SJCRH30 (cell line): ENCODE results near the gene TLR9. TPM values are rescaled to one million over a fixed set of nuclear protein-coding genes. Genes with fewer than 3 reads are reported as not detected.
"Not testable (repeated sequence)": the region's sequence is repeated elsewhere in the genome, so short reads cannot be mapped to it uniquely, and the experiment has no call there.

ENCODE experiments used
- DNase-seq, 2 experiments: peaks; one replicate each; pipeline ENCODE4 v3.0.0-alpha.2; 2015 to 2020
- H3K27ac ChIP-seq: fragments of 250-450 bp; sonication (Bioruptor Pico); 2 replicates; pipeline ENCODE4 v1.5.1; 2020; ENCODE audit warnings: mild to moderate bottlenecking, moderate library complexity
- H3K27me3 ChIP-seq: fragments of 250-450 bp; sonication (Bioruptor Pico); 2 replicates; pipeline ENCODE4 v1.5.1; 2020; ENCODE audit warnings: mild to moderate bottlenecking, moderate library complexity
- H3K36me3 ChIP-seq: fragments of 250-450 bp; sonication (Bioruptor Pico); 2 replicates; pipeline ENCODE4 v1.5.1; 2020; ENCODE audit warnings: mild to moderate bottlenecking, moderate library complexity
- H3K4me1 ChIP-seq: fragments of 250-450 bp; sonication (Bioruptor Pico); 2 replicates; pipeline ENCODE4 v1.5.1; 2020; ENCODE audit warnings: mild to moderate bottlenecking, moderate library complexity
- H3K4me3 ChIP-seq: fragments of 250-450 bp; sonication (Bioruptor Pico); 2 replicates; pipeline ENCODE4 v1.5.1; 2020; ENCODE audit warnings: mild to moderate bottlenecking, moderate library complexity
- H3K9me3 ChIP-seq: fragments of 250-450 bp; sonication (Bioruptor Pico); replicated peaks from 2 replicates; pipeline ENCODE4 v1.5.1; 2020; ENCODE audit warnings: mild to moderate bottlenecking, moderate library complexity
- total RNA-seq: library from RNA; depleted of rRNA; stranded (reverse); fragments of >200 nt; shearing (Covaris generic); gene quantifications from 2 replicates; pipeline ENCODE4 v1.2.3, GENCODE V29; 2014; rRNA removed

Gene TLR9, protein sequence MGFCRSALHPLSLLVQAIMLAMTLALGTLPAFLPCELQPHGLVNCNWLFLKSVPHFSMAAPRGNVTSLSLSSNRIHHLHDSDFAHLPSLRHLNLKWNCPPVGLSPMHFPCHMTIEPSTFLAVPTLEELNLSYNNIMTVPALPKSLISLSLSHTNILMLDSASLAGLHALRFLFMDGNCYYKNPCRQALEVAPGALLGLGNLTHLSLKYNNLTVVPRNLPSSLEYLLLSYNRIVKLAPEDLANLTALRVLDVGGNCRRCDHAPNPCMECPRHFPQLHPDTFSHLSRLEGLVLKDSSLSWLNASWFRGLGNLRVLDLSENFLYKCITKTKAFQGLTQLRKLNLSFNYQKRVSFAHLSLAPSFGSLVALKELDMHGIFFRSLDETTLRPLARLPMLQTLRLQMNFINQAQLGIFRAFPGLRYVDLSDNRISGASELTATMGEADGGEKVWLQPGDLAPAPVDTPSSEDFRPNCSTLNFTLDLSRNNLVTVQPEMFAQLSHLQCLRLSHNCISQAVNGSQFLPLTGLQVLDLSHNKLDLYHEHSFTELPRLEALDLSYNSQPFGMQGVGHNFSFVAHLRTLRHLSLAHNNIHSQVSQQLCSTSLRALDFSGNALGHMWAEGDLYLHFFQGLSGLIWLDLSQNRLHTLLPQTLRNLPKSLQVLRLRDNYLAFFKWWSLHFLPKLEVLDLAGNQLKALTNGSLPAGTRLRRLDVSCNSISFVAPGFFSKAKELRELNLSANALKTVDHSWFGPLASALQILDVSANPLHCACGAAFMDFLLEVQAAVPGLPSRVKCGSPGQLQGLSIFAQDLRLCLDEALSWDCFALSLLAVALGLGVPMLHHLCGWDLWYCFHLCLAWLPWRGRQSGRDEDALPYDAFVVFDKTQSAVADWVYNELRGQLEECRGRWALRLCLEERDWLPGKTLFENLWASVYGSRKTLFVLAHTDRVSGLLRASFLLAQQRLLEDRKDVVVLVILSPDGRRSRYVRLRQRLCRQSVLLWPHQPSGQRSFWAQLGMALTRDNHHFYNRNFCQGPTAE
- total RNA-seq, result not detected in 2 replicates

DNA sequence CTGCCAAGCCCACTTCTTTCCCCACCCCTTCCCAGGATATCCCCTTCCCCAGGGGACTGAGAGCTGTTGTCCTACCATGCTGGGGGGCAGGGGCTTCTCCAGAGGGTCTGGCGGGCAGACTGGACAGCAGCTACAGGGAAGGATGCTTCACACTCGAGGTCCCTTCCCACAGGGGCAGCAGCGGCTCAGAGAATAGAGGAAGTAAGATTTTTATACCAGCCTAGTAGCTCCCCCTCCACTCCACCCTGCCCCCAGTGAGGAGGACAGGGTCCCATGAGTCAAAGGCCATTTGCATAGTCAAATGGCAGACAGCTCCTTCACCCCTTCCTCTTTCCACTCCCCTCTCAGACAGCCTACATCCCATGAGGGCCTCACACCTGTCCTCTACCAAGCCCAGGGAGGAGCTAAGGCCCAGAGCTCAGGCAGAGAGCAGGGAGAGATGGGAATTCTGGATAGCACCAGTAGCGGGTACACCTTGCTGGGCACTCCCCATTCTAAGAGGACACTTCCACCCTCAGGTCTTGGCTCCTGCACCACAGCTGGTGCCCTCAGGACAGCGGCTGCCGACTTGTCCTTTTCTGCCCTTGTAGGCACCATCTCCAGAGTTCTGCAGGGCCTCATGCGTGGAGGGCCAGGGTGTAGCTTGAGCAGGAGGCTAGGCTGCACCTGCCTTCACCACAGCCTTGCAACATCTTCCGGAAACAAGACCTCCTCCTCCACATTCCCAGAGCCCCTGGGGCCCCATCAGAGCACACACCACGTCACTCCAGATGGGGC, at the start of gene TLR9:
TSS of gene TLR9 (minus strand) at position 194 of the 777 bp plus-strand sequence. CDS start at position 78, 116 bp downstream.
- no peaks in the 10 kb centered on the region for H3K9me3 ChIP-seq
- no peaks in the 10 kb centered on the region for H3K36me3 ChIP-seq

DNA sequence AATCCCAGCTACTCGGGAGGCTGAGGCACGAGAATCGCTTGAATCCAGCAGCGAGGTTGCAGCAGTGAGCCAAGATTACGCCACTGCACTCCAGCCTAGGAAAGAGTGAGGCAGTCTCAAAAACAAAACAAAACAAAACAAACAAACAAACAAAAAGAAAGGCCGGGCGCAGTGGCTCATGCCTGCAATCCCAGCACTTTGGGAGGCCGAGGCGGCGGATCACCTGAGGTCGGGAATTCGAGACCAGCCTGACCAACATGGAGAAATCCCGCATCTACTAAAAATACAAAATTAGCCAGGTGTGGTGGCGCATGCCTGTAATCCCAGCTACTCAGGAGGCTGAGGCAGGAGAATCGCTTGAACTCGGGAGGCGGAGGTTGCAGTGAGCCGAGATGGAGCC, 49.3 kb upstream of the TLR9 start:
- not testable (repeated sequence) for H3K4me3 ChIP-seq, H3K9me3 ChIP-seq, H3K4me1 ChIP-seq, H3K27ac ChIP-seq, DNase-seq, H3K27me3 ChIP-seq
- peaks cover 40% of the 10 kb centered on the region for H3K36me3 ChIP-seq

More for the DNA sequence above, at the start of gene TLR9:
- DNase-seq, result no peak
- H3K4me3 ChIP-seq, result no peak within 1 kb of the TSS
- peaks cover 5% of the 10 kb centered on the region; the same call in 1 of the 2 replicates for H3K4me1 ChIP-seq
- no peak within 1 kb of the TSS for H3K27ac ChIP-seq
- no peaks in the 10 kb centered on the region for H3K27me3 ChIP-seq

DNA sequence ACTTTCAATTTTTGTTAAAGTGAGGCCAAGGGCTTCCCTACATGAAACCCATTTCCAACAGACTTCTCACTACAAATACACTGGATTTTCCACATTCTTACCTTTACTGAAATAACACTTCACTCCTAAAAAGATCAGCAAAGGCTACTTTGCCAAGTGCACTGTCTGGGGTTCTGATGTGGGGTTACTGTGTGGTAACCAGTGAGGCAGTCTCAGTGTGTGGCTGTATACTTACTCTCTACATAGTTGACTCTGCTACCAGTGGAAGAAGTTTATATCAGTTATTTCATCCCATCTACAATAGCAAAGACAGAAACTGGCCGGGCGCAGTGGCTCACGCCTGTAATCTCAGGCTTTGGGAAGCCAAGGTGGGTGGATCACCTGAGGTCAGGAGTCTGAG, 47.4 kb upstream of the TLR9 start:
- Histone ChIP-seq H3K27me3 (no peaks in the 10 kb centered on the region), H3K27ac (no peak overlapping the region), H3K36me3 (peaks cover 59% of the 10 kb centered on the region), H3K4me1 (no peaks in the 10 kb centered on the region), H3K4me3 (no peak overlapping the region), H3K9me3 (no peaks in the 10 kb centered on the region)
- DNase-seq, result no peak

DNA sequence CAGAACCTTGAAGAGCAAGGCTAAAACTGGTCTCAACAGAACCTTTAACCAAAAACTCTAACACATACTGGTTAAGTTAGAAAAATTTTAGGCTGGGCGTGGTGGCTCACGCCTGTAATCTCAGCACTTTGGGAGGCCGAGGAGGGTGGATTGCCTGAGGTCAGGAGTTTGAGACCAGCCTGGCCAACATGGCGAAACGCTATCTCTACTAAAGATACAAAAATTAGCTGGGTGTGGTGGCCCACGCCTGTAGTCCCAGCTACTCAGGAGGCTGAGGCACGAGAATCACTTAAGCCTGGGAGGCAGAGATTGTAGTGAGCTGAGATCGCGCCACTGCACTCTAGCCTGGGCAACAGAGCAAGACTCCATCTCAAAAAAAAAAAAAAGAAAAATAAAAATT, 46.7 kb upstream of the TLR9 start:
- H3K4me1 ChIP-seq, DNase-seq, H3K4me3 ChIP-seq, H3K27ac ChIP-seq, H3K27me3 ChIP-seq, H3K9me3 ChIP-seq: not testable (repeated sequence)
- H3K36me3 ChIP-seq, result peaks cover 66% of the 10 kb centered on the region

DNA sequence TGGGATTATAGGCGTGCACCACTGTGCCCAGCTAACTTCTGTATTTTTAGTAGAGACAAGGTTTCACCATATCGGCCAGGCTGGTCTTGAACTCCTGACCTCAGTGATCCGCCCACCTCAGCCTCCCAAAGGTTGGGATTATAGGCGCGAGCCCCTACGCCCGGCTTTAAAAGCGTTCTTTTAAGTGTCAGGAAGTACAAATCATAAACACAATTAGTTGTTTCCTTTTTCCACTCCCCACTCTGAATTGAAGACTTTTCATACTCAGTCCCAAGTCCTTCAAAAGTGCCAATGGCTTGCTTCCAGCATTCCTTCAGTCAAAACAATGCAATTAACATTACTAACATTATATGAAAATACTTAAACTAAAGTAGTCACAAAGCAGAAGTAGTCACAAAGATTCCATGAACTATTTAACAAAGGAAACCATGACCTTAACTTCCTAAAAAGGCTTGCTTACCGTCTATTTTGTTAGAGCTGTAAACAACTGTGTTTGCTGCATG, 44.9 kb upstream of the TLR9 start:
- no peak for DNase-seq
- Histone ChIP-seq H3K27me3 (no peaks in the 10 kb centered on the region), H3K4me3 (no peak overlapping the region), H3K36me3 (peaks cover 84% of the 10 kb centered on the region), H3K9me3 (no peaks in the 10 kb centered on the region), H3K27ac (no peak overlapping the region), H3K4me1 (no peaks in the 10 kb centered on the region)

DNA sequence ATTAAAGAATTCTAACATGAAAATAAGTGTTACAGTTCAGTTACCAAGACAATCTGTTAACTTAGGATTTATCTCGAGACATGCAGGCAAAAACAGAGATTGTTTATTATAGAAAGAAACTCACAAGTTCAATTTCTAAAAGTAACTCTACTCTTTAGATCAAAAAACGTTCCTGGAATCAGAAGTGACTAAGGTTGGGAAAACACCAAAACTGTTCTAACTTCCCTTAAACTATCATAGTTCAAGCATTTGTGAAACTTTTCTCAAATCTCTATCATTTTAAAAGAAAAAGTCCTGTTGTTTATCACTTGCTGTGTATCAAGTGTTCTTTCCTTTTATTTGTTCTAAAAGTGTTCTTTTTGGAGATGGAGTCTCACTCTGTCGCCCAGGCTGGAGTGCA, 44.3 kb upstream of the TLR9 start:
- no peak overlapping the region for H3K27ac ChIP-seq
- H3K4me3 ChIP-seq, result no peak overlapping the region
- H3K27me3 ChIP-seq, result no peaks in the 10 kb centered on the region
- H3K4me1 ChIP-seq, result no peaks in the 10 kb centered on the region
- no peaks in the 10 kb centered on the region for H3K9me3 ChIP-seq
- DNase-seq, result no peak
- peaks cover 85% of the 10 kb centered on the region for H3K36me3 ChIP-seq

DNA sequence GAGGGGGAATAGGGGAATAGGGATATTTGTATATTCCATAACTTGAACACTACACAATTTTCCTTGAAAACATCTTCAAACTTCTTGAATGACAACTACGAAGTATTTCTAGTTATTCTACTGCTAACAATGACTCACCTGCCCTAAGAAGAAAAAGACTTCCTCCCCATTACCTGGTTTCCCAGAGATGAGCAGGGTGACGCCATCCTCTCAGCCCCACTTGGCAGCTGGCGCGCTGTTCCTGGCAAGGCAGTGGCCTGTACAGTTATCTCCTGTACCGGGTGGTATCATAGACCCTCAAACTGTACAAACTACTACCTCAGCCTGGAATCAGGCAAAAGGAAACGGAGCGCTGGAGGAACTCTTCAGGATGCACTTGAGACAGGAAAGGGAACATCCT, 42.6 kb upstream of the TLR9 start:
- no peaks in the 10 kb centered on the region for H3K9me3 ChIP-seq
- H3K36me3 ChIP-seq, result peaks cover 89% of the 10 kb centered on the region
- no peaks in the 10 kb centered on the region for H3K4me1 ChIP-seq
- H3K27ac ChIP-seq, result no peak overlapping the region
- no peaks in the 10 kb centered on the region for H3K27me3 ChIP-seq
- DNase-seq, result no peak
- no peak overlapping the region for H3K4me3 ChIP-seq

DNA sequence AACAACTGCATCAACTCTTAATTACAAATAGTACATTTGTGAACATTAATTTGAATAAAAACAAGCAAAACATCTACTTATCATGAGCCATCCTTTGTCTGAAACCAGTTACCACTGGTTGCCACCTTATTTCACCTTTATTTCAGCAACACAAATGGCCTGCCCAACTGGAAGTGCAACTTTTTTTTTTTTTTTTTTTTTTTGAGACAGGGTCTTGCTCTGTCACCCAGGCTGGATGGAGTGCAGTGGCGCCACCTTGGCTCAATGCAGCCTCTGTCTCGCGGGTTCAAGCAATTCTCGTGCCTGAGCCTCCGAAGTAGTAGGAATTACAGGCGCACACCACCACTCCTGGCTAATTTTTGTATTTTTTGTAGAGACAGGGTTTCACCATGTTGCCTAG, 39.9 kb upstream of the TLR9 start:
- no peak overlapping the region for H3K4me3 ChIP-seq
- no peaks in the 10 kb centered on the region for H3K4me1 ChIP-seq
- H3K9me3 ChIP-seq, result no peaks in the 10 kb centered on the region
- DNase-seq, result no peak
- H3K27me3 ChIP-seq, result no peaks in the 10 kb centered on the region
- peaks cover 95% of the 10 kb centered on the region for H3K36me3 ChIP-seq
- H3K27ac ChIP-seq, result no peak overlapping the region

DNA sequence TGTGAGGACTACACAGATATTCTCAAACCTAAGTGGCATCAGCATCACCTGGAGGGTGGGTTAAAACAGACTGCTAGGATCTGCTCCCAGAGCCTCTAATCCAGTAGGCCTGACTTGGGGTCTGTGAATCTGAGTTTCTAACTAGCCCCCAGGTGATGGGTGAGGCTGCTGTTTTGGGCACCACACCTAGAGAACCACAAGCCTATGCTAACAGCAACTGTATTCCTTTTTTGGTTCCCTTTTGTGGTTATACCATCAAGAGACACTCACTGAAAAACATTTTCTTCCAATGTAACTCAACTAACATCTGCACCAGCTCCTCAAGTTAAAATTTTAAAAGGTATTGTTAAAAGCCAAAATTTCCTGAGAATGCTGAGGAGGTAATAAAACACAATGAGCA, 37.0 kb upstream of the TLR9 start:
- no peaks in the 10 kb centered on the region for H3K27me3 ChIP-seq
- no peak overlapping the region for H3K27ac ChIP-seq
- DNase-seq, result no peak
- no peak overlapping the region for H3K4me3 ChIP-seq
- H3K9me3 ChIP-seq, result no peaks in the 10 kb centered on the region
- H3K4me1 ChIP-seq, result no peaks in the 10 kb centered on the region
- peaks cover 96% of the 10 kb centered on the region for H3K36me3 ChIP-seq

DNA sequence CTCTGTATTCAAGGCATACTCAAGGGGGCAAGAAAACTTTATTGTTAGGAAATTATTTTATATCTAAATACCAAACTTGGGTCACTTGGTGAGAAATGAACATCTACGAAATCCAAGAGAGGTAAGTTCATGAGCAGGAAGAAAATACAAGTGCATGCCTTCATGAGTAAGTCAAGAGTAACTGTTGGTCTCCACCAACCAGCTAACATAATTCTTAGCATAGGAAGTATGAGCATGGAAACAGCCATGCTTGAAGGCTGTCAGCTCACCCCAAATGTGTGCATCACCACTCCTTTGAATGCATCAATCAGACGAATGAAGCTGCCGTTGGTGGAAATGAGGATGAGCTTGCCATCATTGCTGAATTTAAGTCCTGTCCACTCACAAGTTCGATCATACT, 34.0 kb upstream of the TLR9 start:
- Histone ChIP-seq H3K27ac (no peak overlapping the region), H3K27me3 (no peaks in the 10 kb centered on the region), H3K4me3 (no peak overlapping the region), H3K4me1 (no peaks in the 10 kb centered on the region), H3K36me3 (peaks cover 93% of the 10 kb centered on the region), H3K9me3 (no peaks in the 10 kb centered on the region)
- no peak for DNase-seq

DNA sequence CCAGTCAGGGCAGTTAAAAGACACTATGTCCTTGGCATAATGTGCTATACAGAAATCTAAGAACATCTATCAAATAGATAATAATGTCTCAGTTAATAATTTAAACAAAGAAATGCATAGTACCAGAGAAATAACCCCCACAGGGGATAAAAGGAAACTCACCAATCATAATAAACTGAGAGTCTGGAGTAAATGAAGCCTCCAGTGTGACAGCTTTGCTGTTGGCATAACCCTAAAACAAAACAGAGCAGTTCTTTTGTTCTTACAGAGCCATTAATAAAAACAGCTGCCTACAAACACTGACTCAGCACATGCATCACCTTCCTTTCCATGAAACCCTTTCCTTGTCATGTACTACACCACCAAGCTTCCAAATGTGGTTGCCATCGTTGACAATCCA, 33.6 kb upstream of the TLR9 start:
- Histone ChIP-seq H3K4me1 (no peaks in the 10 kb centered on the region), H3K27ac (no peak overlapping the region), H3K4me3 (no peak overlapping the region), H3K27me3 (no peaks in the 10 kb centered on the region), H3K36me3 (peaks cover 92% of the 10 kb centered on the region), H3K9me3 (no peaks in the 10 kb centered on the region)
- no peak for DNase-seq

DNA sequence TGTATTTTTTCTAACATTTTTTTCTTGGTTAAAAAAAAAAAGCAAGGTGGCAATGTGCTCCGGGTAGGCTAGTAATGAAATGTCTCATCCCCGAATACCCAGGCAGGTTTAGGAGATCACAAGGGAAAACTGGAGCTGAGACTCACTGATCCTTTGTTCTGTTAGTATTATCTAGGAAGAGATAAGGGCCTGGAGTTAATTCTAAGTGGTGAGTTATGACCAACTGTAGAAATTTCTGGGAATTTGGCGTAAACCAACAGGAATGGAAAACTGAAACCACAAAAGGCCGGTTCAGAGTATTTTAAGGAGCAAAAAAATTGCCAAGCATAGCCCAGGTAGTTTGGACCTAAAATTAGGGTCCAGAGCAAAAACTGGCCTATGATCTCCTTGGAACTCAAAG, 32.5 kb upstream of the TLR9 start:
- H3K4me1 ChIP-seq, result no peaks in the 10 kb centered on the region
- H3K9me3 ChIP-seq, result no peaks in the 10 kb centered on the region
- no peak for DNase-seq
- peaks cover 91% of the 10 kb centered on the region for H3K36me3 ChIP-seq
- no peak overlapping the region for H3K4me3 ChIP-seq
- H3K27me3 ChIP-seq, result no peaks in the 10 kb centered on the region
- no peak overlapping the region for H3K27ac ChIP-seq

DNA sequence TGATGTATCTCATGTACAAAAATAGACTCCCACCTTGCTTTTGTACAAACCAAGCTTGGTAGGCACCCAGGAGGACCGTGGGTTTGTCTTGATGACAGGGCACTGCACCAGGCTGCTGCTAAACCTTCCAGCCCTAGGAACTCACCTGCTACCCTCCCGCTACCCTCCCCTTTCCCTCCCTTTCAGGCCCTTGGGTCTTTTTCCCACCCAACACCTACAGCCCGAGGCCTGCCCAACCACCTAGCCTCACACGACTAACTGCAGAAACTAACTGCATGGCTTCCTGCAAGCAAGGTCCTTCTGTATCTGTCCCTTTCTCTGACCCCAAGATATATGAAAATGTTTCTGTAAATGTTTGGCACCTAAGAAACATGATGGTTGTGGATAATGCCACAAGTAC, 31.2 kb upstream of the TLR9 start:
- H3K36me3 ChIP-seq, result peaks cover 89% of the 10 kb centered on the region
- H3K27ac ChIP-seq, result no peak overlapping the region
- no peak for DNase-seq
- no peaks in the 10 kb centered on the region for H3K27me3 ChIP-seq
- no peaks in the 10 kb centered on the region for H3K4me1 ChIP-seq
- no peaks in the 10 kb centered on the region for H3K9me3 ChIP-seq
- no peak overlapping the region for H3K4me3 ChIP-seq

DNA sequence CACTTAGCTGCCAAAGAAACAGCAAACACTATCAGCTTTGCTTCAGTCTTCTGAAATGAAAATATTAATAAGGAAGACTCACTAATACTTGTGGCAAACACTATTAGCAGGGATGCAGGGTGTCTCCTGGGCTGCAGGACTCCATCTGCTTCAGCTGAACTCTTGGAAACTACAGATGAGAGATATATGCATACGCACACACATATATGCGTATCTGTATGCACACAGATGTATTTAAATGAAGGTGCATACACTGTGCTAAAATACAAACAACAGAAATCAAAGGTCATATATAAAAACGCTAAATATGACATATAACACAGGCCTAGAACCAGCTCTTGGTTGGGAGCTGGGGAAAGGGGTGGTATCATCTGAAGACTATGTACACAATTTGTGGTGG, 30.7 kb upstream of the TLR9 start:
- no peak for DNase-seq
- H3K36me3 ChIP-seq, result peaks cover 89% of the 10 kb centered on the region
- no peaks in the 10 kb centered on the region for H3K27me3 ChIP-seq
- H3K4me1 ChIP-seq, result no peaks in the 10 kb centered on the region
- H3K9me3 ChIP-seq, result no peaks in the 10 kb centered on the region
- no peak overlapping the region for H3K4me3 ChIP-seq
- H3K27ac ChIP-seq, result no peak overlapping the region
